Ovary (tissue), 9 donors: ENCODE results near the gene SESN2. TPM values are rescaled to one million over a fixed set of nuclear protein-coding genes. Genes with fewer than 3 reads are reported as not detected.

Experiments used
- DNase-seq, 5 donors: peaks; one replicate each; pipeline ENCODE4 v3.0.0-alpha.2; 2019 to 2020
- H3K27ac ChIP-seq, 2 donors: fragments of 200-600 bp; one replicate each; pipeline versions ENCODE4 v1.5.1 to v1.8.0; 2019 to 2022
- H3K27me3 ChIP-seq: fragments of 200-600 bp; one replicate; pipeline ENCODE4 v1.8.0; 2022
- H3K36me3 ChIP-seq: fragments of 200-600 bp; sonication (generic); one replicate; pipeline ENCODE4 v1.5.1; 2019
- H3K4me1 ChIP-seq: one replicate; pipeline ENCODE4 v1.8.1; 2013; ENCODE audit warnings: mild to moderate bottlenecking, moderate library complexity; ENCODE audit not compliant: insufficient read depth
- H3K4me3 ChIP-seq: fragments of 200-600 bp; sonication (generic); one replicate; pipeline ENCODE4 v1.5.1; 2017
- H3K9me3 ChIP-seq, 2 donors: fragments of 200-600 bp in 1 of 2; sonication (generic) in 1 of 2; one replicate each; pipeline versions ENCODE4 v1.5.1 to v1.8.1; 2013 to 2019; ENCODE audit warnings: mild to moderate bottlenecking in 1 of 2, moderate library complexity in 1 of 2
- CTCF ChIP-seq, 3 donors: fragments of 450-650 bp in 2 of 3; fragments of 200-600 bp in 1 of 3; IDR thresholded peaks; one replicate each; pipeline versions ENCODE4 v1.5.1 to v1.8.0; 2016 to 2022; ENCODE audit warnings: antibody characterized with exemption in 3 of 3, mild to moderate bottlenecking in 1 of 3
- EP300 ChIP-seq: sonication (generic); formaldehyde crosslinking; IDR thresholded peaks from one replicate; pipeline ENCODE4 v1.6.1; 2017; ENCODE audit warnings: antibody characterized with exemption
- POLR2A ChIP-seq: fragments of 450-650 bp; IDR thresholded peaks from one replicate; pipeline ENCODE4 v1.6.1; 2017; ENCODE audit warnings: antibody characterized with exemption, mild to moderate bottlenecking, moderate library complexity
- WGBS, 3 donors: extraction: QIAGEN DNeasy Blood & Tissue Kit in 1 of 3; methylation state at CpG; one replicate each; pipeline versions ENCODE4 v1.1.5 to v1.1.7; 2013 to 2017; 5-methylcytosine and 5-hydroxymethylcytosine counted together
- intact Hi-C, 4 donors: fragments of 100-400 bp; cut with DNase I; formaldehyde crosslinking; loops; one replicate each; pipeline versions ENCODE4 v1.11.0 to v1.15.1; 2022 to 2023
- polyA plus RNA-seq, 2 donors: library from polyadenylated mRNA; stranded (reverse); fragments of 200-250 nt in 1 of 2; fragments of 350-450 nt in 1 of 2; fragmentation: Illumina TruSeq in 1 of 2; extraction: RNeasy Lipid Tissue Mini Kit (QIAGEN cat#74804) in 1 of 2; gene quantifications; one replicate each; pipeline ENCODE4 v1.2.3, GENCODE V29; 2013 to 2014
- total RNA-seq, 7 donors: library from RNA; depleted of rRNA in 2 of 7; stranded (reverse); fragments of >200 nt in 2 of 7; fragmentation: NEBNext Ultra II Directional in 3 of 7; extraction: Animal tissue kit (Norgen Biotek cat#: 25700) in 3 of 7; gene quantifications; one replicate each; pipeline versions ENCODE4 v1.1.0 to v1.2.4, GENCODE V29; 2016 to 2023
- donor health status: DM: no; HTN: no; CAD: no; lungs with moderate emphysema.
- donor health status: DM: no; HTN: no; CAD: no.
- donor health status: Bipolar disorder and iron deficiency.
- donor health status: DM: yes; HTN: yes; CAD: no.
- donor health status: DM: no; HTN: no; CAD: no.
- donor health status: DM: yes; HTN: yes; CAD: no.

SESN2 gene
- total and polyA plus RNA-seq, 9 donors = 7.4 to 79.9 (median 25.0) TPM

- Histone ChIP-seq H3K4me1 (peaks cover 9% of the 10 kb centered on the region), H3K9me3 (no peaks in the 10 kb centered on the region), H3K27me3 (no peaks in the 10 kb centered on the region), H3K36me3 (no peaks in the 10 kb centered on the region), H3K4me3 (peak overlapping the region; percentile 14), H3K27ac (no peak overlapping the region)
- intact Hi-C loops = loop anchor here in 2 of 4 donors (10.0 kb wide), 2 partner anchors 86 to 106 kb away; partner anchors contain the start of gene PHACTR4 (in 1 of the 2)
- TF ChIP-seq POLR2A (no peak), EP300 (no peak), CTCF (IDR thresholded peaks at IDR 0.05) (no peak)
- 2 to 4% (median 3%) methylated on average over 12 of the region's 12 CpGs for WGBS, 3 donors
- no peak for DNase-seq
Measured at GRCh38 chr1:28258628-28259251, 578 bp upstream of the SESN2 start.

DNA sequence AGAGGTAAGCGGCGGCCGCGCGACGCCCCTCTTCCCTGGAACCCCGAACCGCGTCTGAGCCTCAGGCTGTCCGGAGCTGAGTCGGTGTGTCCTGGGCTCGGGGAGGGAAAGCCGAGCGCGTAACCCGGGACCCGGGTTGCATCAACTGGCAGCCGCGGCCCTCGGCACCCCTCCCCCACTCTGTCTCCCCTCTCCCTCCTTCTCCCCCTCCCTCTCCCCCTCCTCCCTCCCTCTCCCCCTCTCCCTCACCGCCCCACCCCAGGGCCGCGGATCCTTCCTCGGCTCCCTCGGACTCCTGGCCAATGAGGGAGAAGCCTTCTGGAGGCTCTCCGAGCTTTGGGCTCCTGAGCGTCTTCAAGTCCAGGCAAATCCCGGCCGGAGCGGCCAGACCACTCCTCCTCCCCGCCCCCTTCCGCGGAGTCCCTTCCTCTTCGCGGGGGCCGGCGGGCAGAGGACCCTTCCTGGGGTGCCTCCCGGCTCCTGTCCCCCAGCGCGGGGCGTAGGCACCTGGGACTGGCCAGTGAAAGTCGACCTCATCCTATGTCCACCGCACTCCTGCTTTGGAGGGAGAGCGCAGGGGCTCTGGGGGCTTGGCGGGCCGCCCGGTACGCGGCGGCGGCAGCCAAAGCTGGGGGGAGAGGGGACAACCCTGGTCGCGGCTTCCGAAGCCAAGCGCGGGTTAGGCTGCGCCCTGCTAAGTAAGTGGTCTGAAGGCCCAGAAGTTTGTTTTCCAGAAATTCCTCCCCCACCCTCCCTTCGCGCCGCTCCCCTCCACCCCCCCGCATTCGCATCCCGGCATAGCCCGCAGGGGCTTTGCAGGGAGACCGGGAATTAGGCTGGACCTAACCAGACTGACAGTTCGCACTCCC is 850 bp downstream of the SESN2 start:
- no peaks in the 10 kb centered on the region for H3K9me3 ChIP-seq
- H3K36me3 ChIP-seq = no peaks in the 10 kb centered on the region
- peak overlapping the region; percentile 99 for H3K4me3 ChIP-seq
- 0 to 1% (median 1%) methylated on average over 35 to 66 of the region's 66 CpGs for whole genome bisulfite sequencing, 3 donors
- intact Hi-C loops = loop anchor here in 2 of 4 donors (10.0 kb wide), 2 partner anchors 85 to 105 kb away; partner anchors contain the start of gene PHACTR4 (in 1 of the 2)
- peak overlapping the region; percentile 85 to 89 for H3K27ac ChIP-seq
- DNase-seq = peak; percentile 87 to 88 (median 88)
- peaks cover 11% of the 10 kb centered on the region for H3K4me1 ChIP-seq
- H3K27me3 ChIP-seq = no peaks in the 10 kb centered on the region
- TF ChIP-seq POLR2A = peak; percentile 12
- TF ChIP-seq CTCF (IDR thresholded peaks at IDR 0.05) = peak in 1 of 3 donors; percentile 9
- no peak for TF ChIP-seq EP300

- DNase-seq = no peak
- peak overlapping the region; percentile 99 for H3K4me3 ChIP-seq
- no peaks in the 10 kb centered on the region for H3K36me3 ChIP-seq
- no peaks in the 10 kb centered on the region for H3K9me3 ChIP-seq
- peaks cover 11% of the 10 kb centered on the region for H3K4me1 ChIP-seq
- no peaks in the 10 kb centered on the region for H3K27me3 ChIP-seq
- TF ChIP-seq EP300 = no peak
- intact Hi-C loops = no loop called here
- WGBS, 3 donors = 17 to 25% (median 25%) methylated on average over 7 of the region's 7 CpGs
- H3K27ac ChIP-seq = no peak overlapping the region
Measured at GRCh38 chr1:28260803-28261174, 1.5 kb downstream of the SESN2 start.

DNA sequence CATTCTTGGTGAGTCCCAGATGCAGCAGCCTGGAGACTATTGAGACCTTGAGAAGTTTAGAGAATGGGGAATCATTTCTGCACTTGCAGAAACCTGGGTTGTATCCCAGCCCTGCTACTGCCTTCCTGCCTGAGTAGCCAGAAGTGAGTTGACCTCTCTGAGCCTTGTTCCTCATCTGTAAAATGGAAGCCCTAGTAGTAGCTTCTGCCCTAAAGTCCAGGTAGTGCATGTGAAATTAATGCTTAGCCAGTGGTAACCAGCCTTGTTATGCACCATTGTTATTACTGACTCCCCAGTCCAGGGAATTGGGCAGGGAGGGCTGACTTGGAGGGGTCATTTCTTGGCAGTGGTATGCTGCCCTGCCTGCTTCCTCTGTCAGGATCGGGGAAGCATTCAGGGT is 5.6 kb downstream of the SESN2 start:
- 63 to 94% (median 83%) methylated on average over 1 of the region's 1 CpG for WGBS, 3 donors
- H3K27me3 ChIP-seq = no peaks in the 10 kb centered on the region
- H3K36me3 ChIP-seq = no peaks in the 10 kb centered on the region
- no peak for DNase-seq
- no peak for TF ChIP-seq POLR2A
- TF ChIP-seq EP300 = no peak
- TF ChIP-seq CTCF (IDR thresholded peaks at IDR 0.05) = no peak
- no peak overlapping the region for H3K27ac ChIP-seq
- peaks cover 25% of the 10 kb centered on the region for H3K4me1 ChIP-seq
- H3K9me3 ChIP-seq = no peaks in the 10 kb centered on the region
- H3K4me3 ChIP-seq = no peak overlapping the region
- intact Hi-C loops = no loop called here
